DMS53 treated with DMSO at 0.1 percent for 48 hours (cell line): Measurements from ENCODE around the gene TAGLN3.

Experiments used
- DNase-seq: peaks from one replicate; lab custom pipeline; 2025; ENCODE audit not compliant: unreplicated experiment; lab: John Stamatoyannopoulos, UW

The TAGLN3 gene

DNA sequence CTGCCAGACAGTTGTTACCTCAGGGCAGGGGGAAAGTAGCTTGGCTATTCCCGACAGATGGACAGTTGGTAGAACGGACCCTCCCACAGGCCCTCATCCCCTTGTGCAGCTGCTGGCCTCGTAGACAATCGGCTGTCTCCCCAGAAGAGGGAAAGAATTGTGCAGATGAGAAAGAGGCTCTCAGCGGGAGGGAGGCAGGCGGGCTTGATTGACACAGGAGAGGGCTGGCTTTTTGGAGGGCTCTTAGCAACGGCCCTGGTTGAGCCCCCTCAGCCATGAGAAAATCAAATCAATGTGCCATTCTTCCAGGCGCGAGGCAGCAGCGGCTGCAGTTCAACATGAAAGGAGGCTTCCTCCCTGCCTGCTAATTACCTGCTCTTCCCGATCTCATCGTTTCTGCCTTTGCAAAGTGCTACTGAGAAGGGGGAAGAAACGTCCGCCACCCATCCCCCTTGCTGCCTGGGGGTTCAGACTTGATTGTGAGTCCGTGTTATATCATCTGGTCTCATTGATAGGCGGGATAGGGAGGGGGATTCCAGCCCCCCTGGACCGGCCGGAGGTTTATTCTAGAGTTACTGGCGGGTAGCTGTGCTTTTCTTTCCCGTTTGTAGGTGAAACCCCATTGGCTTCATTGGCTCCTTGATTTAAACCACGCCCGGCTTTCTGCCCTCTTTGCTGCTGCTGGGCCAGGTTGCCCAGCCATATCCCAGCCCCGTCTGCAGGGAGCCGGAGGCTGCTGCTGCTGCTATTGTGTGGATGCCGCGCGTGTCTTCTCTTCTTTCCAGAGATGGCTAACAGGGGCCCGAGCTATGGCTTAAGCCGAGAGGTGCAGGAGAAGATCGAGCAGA, at the start of gene TAGLN3:
Gene TAGLN3, plus strand, starts transcription at position 287 of the 848 bp plus-strand sequence. Its CDS starts 501 bp downstream, at position 788.
- DNase-seq, result peak; percentile 35

DNA sequence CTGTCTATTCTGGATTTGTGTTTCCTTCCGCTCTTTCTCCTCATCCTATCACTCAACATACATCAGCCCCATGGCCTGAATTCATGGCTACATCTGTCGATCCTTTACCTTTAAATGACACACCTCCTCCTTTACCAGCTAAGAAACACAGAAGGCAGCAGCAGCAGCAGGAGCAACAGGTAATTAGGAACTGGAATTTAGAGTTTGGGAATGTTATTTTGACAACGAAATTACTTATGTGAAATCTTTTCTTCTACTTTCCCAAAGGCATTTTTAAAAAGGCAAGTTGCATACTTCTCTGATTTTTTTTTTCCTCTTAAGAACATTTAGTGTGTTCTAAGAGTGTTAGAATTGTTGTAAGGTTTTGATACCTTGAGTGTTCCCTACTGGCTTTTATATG, 49.0 kb upstream of the TAGLN3 start:
- DNase-seq, result no peak

DNA sequence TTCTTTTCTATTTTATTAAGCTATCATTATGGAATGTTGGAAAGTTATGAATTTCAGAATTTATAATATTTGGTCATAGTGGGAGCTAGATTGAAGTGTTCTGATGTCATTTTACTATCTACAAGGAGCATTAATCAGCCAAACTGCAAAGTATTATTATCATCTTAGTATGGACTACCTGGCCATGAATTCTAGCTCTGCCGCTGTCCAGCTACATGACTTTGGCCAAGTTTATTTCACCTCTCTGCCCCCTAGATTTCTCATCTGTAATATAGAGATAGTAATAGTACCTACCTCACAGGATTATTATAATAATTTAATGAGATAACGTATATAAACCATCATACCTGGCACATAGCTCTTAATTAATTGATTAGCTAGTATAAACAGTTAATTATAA, 47.7 kb upstream of the TAGLN3 start:
- DNase-seq, result no peak

DNA sequence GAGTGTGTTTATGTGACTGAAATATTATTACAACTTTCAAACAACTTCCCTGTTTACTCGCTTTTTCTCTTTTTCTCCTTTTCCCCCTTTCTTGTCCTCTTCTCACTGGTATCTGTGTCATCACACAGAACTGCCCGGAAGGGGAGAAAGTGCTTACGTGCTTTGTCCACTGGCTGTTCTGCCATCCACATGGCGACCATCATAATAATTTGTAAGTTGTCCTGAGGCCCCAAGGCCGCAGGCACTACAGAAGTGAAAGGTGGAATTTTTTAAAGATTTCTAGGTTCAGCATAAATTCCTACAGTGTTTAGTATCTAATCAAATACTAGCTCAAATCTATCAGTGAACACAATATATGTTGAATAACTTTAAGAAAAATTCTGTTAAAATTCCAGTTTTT, 46.6 kb upstream of the TAGLN3 start:
- DNase-seq, result no peak

DNA sequence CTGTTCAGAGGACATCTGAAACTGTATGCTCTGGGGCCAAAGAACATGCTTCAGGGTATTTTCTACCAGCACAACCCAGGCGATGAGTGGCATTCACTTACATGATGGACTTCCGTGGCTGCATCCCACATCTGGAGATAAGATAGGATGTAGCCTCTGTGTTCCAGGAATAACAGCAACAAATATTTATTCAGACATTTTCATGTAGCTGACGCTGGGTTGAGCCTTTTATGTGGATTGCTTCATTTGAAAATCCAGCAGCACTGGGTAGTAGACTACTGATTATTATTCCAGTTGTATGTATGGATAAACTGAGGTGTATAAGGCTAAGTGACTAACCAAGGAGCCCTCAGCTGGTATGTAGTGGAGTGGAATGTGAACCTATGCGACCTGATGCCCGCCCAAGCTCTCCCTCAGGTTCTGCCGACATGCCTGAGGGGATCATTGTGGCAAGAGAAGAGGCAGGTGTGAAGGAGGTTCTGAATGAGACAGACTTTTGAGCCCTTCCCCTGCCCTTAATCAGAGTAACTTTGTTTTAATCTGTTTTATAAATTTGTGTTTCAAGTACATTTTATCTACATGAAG, 45.8 kb upstream of the TAGLN3 start:
- DNase-seq, result no peak

DNA sequence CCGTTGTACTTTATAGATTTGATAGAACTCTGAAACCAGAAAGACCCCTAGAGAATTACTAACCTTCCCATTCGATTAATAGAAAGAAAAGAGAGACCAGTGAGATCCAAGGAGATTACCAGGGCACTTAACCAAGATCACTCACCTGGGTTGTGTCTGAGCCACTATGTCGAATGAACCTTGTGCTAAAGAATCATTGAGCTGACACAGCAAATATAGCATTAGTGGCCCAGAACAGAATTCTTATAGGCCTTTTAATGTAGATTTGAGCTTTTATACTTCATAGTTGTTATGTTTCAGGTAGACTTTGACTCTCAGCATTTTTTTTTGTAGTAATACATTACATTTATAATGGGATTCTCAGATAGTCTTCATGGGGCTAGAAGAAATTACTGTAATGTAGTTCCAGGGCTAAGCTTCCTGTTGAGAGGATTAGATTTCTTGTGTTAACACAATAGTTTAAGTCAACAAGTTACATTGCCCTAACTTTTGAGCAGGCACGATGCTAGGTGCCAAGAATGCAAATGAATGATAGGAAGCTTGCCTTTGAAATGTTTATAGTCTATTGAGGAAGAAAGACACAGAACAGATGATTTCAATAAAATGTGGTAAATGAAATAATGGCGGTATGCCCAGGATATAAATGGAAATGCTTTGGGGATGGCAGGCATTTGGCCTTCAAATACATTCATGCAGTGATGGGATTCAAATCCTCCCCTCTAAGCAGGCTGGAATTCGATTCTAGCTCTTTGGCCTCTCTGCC, 44.3 kb upstream of the TAGLN3 start:
- no peak for DNase-seq

DNA sequence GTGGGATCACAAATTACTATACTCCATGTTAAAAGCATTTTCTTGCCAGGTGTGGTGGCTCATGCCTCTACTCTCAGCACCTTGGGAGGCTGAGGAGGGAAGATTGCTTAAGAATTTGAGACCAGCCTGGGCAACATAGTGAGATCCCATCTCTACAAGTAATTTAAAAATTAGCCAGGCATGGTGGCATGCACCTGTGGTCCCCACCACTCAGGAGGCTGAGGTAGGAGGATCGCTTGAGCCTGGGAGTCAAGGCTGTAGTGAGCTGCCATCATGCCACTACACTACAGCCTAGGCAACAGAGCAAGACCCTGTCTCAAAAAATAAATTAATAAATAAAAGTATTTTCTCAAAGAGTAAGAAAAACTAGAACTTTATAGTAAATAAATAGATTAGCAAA, 42.8 kb upstream of the TAGLN3 start:
- DNase-seq, result no peak

DNA sequence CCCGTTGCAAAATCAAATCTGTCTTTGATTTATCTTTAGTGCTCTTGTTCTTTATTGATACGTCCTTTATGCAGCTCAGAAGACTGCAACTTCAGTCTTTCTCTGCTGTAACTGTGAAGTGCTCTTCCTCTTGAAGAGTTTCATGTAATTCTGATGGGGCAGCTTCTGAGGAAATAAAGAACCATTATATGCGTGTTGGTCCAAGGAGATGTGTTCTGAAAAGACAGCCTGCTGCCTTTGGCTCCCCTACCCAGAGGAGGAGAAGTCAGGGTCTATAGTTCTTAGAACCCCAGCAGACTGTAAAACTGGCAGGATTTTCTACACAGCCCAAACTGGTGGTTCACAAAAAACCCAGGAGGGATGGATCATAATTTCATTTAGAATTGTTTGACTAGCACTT, 42.3 kb upstream of the TAGLN3 start:
- no peak for DNase-seq

DNA sequence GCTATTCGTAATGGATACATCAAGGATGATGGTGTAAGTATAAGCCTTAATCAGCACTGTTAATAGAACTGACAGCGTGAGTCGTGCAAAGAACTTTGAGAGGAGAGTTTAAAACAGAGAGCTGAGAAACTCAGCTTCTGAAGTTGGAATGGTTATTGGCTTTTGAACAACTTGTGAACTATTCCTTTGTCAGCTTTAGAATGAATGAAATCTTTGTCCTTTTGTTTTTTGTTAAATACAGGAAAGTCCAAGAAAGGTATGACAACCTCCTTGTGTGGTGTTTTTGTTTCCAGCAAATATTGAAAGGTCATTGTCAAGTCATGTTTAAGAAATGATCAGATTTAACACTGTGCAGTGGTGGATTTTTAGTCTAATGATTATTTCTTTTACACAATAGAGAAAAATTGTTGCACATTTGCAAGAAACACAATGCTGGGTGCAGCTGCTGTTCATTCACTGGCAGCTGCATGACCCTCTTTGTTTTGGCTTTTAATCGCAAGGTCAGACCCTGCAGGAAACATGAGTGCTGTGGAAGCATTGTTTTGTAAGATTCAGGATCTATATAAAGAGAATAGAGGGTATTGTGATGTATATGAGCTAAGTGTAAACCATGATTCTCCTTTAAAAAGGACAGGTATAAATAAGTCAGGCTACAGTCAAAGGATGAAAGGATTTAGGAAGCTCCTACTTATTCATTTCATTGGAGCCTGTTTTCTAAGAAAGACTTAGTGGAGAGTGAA, 41.6 kb upstream of the TAGLN3 start:
- DNase-seq, result no peak

DNA sequence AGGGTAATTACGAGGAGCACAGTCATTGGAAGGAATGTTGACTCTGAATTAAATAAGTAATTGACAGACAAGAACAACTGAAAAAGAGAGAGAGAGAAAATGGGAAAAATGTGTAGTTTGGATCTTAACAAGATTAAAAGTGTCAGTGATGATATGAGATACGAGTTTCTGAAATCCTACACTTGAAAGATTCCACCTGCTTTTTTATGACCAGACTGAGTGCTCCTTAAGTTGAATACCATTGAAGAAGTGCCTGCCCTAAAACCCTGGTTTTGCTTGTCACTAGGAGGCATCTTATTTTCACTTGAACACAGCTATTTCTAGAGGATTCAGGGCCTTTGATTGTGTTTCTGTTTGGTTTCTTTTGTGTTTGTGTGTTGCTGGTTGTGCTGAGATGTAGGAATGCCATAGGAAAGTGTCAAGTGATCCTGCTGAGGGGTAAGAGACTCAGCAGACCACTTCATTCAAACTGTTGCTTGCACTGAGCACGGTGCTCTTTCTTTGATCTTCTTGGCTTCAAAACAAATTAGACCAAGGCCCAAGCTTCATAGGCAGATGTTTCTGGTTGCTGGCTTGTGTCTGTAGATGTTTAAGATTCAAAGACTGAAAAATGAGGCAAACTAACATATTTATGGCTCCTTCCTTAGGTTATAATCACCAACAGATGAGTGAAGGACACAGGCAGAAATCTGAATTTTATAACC, 37.1 kb upstream of the TAGLN3 start:
- no peak for DNase-seq

DNA sequence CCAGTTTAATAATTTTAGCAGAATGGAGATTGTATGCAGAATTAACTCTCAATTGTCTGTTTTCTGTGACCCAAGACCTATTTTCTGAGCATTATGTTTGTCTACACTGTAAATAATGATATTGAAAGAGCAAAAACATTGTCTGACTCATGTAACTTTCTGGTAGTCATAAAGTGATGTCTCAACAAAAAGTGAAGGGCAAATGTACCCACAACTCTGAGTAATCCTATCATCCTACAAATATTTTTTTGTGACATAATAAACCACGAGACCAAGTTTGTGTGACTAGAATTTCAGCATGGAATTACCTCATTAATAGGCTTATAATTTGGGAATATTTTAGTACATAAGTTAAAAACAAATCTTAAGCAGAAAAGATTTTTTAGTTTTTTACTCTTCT, 35.3 kb upstream of the TAGLN3 start:
- DNase-seq, result no peak

DNA sequence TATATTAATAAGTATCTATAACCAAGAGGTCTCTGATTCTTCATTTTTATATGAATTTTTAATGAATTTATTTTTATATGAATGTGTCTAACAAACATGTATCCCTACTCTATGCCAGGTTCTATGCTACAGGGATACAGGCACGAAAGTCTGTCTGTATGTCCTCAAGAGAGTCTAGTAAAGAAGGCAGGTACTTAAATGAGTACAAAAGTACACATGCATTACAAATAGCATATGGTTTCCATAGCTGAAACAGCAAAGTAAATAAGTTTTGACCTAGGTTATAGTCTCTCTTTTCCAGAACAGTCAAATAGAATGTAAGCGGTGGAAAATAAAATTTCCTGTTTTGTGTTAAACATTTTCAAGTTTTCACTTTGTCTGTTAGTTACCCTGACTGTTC, 33.2 kb upstream of the TAGLN3 start:
- DNase-seq, result no peak

DNA sequence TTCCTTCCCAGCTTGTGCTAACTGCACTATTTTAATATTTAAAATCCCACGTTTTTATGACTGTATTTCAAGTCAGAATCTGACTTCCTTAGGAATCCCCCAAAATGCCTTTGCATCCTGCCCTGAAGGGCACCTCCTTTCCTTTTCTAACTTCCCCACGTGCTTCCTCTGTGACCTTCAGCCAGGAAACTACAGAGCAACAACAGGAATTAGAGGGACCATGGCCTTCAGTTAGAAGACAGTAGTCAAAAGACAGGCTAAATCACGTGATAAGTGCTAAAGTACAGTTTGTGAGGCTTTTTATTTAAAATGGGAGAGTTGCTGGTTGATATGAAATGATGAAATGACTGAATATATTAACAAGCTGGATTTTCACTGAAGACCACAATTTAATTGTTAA, 31.7 kb upstream of the TAGLN3 start:
- DNase-seq, result no peak

DNA sequence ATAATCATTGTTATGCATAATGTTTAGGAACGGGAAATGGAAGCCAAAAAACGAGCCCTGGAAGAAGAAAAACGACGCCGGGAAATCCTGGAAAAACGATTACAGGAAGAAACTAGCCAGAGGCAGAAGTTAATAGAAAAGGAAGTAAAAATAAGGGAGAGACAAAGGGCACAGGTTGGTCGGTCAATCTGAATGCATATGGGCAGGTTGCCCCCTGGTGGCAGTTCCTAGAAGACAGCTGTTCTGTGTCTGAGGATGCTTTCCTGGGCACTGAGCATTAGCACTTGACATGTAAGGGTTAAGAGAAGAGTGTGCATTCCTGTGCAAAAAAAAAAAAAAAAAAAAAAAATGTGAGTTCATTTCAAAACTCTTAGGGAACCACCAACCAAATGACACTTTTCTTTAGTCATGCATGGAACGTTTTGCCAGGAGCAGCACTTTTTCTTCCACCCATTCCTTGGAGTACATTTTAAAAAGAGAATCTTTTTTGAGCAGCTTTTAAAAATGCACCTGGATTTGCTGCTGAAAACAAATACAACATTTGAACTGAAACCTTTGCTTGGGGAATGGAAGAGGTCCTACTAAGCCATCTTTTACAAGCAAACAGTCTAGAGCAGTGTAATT, 31.0 kb upstream of the TAGLN3 start:
- peak; percentile 74 for DNase-seq

DNA sequence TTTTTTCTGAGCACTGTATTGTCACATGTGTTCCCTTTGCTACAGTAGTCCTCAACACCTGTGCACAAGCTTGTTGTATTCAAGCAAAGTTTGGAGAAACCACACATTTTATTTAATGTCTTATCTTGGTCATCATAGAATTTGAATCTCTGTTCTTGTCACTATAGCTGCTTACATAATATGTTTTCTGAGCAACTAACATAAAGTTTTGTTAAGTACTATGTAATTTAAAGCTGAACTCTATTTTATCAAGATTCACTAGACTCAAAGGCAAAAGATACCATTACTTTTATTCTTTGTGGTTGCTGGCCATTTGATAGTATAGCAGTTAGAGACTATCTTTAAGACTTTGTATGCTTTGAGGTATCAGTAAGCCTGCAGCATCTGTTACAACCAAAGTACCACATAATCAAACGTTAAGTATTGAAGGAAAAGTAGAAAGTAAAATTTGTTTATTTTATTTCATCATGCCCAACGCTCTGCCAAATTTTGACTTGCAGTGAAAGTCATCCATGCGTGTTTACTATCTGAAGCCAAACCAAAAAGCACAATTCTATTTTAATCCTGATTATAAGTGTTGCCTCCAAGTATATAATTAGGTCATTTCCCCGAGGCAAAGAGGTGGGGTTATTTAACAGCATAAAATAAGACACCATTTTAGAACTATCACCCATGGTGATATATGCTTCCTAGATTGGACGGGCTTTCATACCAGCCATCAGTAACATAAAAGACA, 30.2 kb upstream of the TAGLN3 start:
- no peak for DNase-seq

DNA sequence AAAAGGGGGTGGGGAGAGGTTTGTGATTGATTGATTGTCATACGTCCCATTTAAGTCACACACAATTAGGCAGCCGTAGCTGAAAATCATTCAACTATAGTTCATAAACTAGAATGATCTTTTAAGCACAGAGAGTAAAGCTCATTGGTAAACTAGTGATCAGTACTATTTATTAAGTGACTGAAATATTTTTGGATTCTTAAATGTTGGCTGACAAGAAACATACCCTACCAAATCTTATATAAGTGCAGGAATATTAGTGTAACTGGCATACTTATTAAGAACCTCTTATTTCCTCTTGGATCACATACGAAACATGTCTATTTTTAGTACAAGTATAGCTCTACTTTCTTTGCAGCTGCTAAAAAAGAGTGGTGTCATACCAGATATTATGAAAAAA, 28.3 kb upstream of the TAGLN3 start:
- DNase-seq, result no peak

DNA sequence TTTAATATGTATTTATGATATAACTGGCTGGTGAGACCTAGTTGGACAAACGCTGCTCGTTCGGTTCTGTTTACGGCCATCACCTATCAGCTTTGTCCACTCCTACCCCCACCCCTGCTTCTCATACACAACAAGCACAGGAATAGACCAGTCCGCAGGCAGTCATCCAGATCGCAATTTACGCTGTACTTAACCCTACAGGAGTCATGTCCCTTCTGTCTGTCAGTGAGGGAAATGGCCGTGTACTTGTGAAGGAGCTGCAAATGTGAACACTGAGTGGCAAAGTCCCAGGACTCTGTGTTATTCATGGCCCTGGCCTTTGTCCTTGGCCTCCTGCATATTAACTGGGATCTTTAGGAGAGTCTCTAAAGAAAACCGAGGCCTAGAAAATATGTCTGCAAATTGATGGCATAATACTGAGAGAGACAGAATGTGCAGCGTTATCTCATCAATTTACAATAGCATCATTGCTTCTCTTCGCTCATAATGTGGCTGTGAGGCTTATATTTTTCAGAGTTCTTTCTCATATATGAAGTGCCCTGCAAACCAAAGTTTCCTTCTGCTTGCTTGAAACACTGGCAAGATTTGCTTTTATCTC, 27.1 kb upstream of the TAGLN3 start:
- no peak for DNase-seq

DNA sequence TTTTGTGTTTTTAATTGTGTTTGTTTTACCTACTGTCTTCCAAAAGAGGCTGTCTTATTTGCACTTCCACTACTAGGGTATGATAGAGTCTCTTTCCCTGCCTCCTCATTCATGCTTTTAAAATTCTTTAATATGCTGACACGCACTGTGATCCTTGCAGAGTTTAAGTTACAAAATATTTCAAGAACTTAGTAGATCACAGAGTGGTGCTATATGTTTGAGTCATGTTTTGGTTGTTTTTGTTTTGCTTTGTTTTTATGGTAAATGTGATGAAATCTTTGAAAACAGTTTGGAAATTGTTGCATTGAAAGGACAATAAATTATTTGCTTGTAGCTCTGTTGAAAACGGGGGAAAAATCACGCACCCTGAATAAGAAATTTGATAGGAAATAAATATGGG, 25.8 kb upstream of the TAGLN3 start:
- DNase-seq, result no peak

DNA sequence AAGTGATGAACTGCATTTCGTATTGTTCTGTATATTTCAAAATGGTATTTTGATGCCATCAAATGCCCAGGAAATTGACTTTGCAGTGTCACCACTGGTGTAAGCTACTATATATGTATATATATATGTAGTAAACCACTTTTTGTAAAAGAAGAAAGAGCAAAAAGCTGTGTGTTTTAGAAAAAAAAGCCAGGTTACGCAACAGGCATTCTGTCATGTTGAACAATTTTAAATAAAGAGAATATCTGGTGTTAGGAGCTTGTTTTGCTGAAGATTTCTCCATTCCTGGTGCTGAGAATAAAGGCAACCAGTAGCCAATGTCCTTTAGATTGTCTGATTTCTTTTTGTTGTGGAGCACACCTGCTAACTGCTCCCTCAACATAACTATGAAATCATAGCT, 23.6 kb upstream of the TAGLN3 start:
- DNase-seq, result no peak
